22Rv1 (cell line): ENCODE measurements around the gene IWS1.

ENCODE experiments used
- H3K27ac ChIP-seq: fragments of 450-650 bp; 2 replicates; pipeline ENCODE4 v1.5.1; 2017
- ZFX ChIP-seq: fragments of 450-650 bp; IDR thresholded peaks from 2 replicates; pipeline ENCODE4 v1.6.1; 2017; ENCODE audit warnings: antibody characterized with exemption, borderline replicate concordance
- TF ChIP-seq, protein P1 (sequence below): fragments of 450-650 bp; IDR thresholded peaks from 2 replicates; pipeline ENCODE4 v1.5.1; 2017; ENCODE audit warnings: mild to moderate bottlenecking

The IWS1 gene

DNA sequence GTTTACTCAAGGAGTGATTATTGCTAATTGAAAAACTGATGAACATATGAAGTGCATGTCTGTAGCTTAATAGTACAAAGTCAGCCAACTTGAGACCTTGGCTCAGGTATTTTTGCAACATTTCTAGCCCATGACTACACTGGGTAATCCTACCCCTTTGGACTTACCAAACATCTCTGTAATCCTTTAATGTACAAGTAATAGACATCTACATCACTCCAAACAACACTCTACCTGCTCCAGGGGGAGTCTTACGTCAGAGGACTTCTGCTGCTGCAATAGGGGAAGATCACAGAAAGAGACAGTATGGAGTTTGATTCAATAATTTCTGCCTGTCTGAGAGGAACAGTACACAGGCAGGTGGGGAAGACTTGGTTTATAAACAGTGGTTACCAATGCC lies 54.0 kb downstream of the IWS1 start:
- TF ChIP-seq, protein P1, sequence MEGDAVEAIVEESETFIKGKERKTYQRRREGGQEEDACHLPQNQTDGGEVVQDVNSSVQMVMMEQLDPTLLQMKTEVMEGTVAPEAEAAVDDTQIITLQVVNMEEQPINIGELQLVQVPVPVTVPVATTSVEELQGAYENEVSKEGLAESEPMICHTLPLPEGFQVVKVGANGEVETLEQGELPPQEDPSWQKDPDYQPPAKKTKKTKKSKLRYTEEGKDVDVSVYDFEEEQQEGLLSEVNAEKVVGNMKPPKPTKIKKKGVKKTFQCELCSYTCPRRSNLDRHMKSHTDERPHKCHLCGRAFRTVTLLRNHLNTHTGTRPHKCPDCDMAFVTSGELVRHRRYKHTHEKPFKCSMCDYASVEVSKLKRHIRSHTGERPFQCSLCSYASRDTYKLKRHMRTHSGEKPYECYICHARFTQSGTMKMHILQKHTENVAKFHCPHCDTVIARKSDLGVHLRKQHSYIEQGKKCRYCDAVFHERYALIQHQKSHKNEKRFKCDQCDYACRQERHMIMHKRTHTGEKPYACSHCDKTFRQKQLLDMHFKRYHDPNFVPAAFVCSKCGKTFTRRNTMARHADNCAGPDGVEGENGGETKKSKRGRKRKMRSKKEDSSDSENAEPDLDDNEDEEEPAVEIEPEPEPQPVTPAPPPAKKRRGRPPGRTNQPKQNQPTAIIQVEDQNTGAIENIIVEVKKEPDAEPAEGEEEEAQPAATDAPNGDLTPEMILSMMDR, result no peak
- no peak for TF ChIP-seq ZFX
- no peak overlapping the region for H3K27ac ChIP-seq

DNA sequence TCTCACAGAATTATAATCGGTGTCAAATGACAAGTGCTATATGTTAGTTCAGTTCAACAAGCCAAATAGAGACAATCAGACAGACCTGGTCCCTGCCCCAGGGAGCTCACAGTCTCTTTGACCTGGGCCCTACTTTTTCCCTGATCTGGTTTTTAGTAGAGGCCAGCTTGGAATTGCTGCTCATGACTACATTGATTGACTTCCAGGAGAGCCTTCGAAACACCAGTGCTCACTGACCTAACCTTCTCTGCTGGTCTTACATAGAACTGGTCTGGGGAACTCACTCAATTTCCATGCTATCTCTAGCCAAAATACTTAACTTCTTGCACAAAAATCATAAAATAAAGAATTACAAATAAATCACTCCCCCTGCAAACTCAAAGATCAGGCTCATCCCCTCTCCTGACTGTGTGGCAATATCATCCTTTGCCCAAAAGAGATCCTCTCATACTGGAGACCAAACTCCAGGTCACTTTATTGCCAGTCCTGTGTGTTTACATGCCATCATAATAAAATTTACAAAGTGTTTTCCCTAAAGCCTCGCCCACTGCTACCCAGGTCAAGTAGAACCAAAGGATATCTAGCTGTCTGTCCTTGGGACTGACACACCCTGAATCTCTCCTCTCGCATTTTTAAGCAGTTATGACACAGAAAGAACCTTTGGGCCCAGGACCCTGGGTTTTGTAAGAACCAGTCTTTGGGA lies 54.9 kb downstream of the IWS1 start:
- TF ChIP-seq, protein P1, result no peak
- no peak for TF ChIP-seq ZFX

DNA sequence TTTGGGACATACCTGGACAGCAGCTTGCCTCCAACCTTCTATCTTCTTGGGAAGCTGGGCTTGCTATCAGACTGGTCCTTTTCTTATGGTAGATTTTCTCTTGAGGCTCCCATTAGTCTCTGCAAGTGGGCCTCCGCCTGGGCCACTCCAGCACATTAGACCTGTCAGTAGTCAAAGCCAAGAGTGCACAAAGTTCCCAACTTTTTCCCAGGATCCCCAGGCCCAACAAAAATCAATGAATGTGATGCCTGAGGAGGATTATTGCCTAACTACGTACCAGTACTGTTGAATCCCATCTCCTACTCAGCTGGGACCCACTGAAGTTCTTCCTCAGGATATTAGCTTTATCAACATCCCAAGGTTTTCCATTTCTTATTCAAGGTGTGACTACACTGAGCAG lies 56.3 kb downstream of the IWS1 start:
- H3K27ac ChIP-seq, result no peak overlapping the region
- TF ChIP-seq, protein P1, result no peak
- no peak for TF ChIP-seq ZFX

More for the DNA sequence above, 54.9 kb downstream of the IWS1 start:
- no peak overlapping the region for H3K27ac ChIP-seq

DNA sequence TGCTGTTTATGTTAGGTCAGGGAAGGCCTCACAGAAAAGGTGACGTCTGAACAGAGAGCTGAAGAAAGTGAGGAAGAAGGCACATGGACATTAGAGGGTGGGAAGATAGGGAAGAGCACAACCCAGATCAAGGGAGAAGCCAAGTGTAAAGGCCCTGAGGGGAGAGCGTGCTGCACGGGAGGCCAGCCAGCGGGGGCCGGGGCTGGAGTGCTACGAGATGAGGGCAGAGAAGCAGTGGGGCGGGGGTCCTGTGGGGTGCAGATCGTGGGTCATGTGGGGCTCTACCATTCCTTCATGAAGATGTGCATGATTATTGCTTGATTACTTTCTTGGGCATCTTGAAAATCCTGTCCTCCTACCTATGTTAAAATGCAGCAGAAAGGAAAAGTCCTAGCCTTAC lies 57.2 kb downstream of the IWS1 start:
- H3K27ac ChIP-seq, result no peak overlapping the region
- TF ChIP-seq, protein P1, result no peak

DNA sequence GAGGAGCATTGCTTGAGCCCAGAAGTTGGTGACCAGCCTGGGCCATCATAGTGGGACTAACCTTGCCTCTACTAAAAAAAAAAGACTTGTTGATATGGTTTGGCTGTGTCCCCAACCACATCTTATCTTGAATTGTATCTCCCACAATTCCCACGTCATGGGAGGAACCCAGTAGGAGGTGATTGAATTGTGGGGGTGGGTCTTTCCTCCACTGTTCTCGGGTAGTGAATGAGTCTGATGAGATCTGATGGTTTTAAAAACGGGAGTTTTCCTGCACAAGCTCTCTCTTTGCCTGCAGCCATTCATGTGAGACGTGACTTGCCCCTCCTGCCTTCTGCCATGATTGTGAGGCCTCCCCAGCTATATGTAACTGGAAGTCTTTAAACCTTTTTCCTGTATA lies 61.0 kb downstream of the IWS1 start:
- TF ChIP-seq ZFX, result no peak
- TF ChIP-seq, protein P1, result no peak
- no peak overlapping the region for H3K27ac ChIP-seq

DNA sequence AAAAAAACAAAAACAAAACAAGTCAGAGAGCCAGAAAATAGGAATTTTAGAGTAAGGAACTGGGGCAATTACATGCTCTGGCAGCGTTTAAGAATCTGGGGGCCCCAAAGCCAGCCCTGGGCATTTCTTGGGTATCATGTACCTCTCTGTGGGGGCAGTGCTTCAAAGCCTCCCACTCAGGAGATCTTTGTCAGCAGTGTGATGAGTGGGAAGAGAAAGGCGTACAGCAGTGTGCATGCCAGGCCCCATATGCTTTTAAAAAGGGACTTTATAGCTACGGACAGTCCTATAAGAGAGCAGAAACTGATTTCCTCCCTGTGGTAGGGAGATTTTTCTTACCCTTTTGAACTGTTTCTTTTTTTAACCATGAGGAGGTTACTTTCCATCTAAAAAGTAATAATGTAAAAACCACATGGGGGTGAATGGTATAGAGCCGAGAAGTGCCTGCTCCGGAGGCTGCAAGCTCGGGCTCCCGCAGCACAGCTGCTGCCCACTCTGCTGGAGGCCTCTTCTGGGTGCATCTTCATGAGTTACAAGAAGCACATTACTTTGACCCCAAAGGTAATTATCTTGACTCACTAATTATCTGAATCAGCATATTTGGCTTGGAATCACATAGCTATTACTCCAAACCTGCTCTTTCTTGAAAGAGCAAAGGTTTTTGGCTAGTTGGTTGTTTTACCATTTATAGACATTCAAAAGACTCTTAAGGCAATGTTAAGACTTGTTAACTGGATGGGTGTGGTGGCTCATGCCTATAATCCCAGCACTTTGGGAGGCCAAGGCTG lies 61.6 kb downstream of the IWS1 start:
- no peak overlapping the region for H3K27ac ChIP-seq
- TF ChIP-seq, protein P1, result no peak
- TF ChIP-seq ZFX, result no peak

DNA sequence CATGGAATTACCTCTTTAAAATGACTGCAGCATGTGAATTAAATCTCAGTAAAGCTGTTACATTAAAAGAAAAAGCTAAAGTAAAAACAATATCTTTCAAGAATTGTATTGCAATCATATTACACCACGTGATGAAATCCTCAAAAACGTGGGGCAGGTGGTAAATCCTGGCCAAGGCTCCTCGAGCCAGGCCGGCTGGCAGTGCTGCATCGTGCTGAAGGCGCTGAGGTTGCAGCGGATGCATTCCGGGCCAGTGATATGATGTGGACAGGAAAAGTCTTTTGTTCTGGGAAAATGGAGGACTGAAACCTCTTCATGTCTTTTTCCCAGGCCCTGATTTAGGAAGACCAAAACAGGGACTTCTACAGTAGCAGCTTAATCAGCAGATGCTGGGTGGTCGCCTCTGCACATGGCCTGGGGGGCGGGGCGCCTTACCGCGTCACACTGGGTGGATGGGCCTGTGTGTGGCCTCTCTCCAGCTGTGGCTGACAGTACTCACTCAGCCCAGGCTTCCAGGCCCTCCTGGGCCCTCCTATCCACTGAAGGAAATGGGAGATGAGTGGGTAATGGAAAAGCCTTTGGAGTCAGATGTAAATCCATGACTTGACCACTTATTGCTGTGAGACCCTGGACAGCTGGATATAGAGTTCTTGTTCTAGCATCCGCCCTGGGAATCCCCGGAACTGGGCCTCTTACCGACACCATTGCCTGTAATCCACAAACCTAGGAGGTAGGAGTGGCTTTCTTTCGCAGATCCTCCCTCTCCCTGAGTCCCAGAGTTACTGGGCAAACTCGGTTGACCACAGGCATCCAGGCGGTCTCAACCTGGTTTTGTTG lies 62.9 kb downstream of the IWS1 start:
- TF ChIP-seq ZFX, result no peak
- TF ChIP-seq, protein P1, result no peak
- no peak overlapping the region for H3K27ac ChIP-seq
